Hepatocyte (in vitro differentiated cells): ENCODE results near the gene SLC39A13.

Experiments
- CTCF ChIP-seq: fragments of 200-600 bp; sonication (generic); IDR thresholded peaks from 2 replicates; pipeline ENCODE4 v1.5.1; 2016; ENCODE audit warnings: antibody characterized with exemption, mild to moderate bottlenecking; ENCODE audit not compliant: poor library complexity
- EZH2 ChIP-seq: fragments of 200-600 bp; sonication (generic); IDR thresholded peaks from 2 replicates; pipeline ENCODE4 v1.6.1; 2016; ENCODE audit warnings: antibody characterized with exemption, mild to moderate bottlenecking, borderline replicate concordance
- EZH2phosphoT487 ChIP-seq: fragments of 200-600 bp; sonication (generic); IDR thresholded peaks from one replicate; pipeline ENCODE4 v1.6.1; 2018; ENCODE audit warnings: antibody characterized with exemption, mild to moderate bottlenecking, low read depth, moderate library complexity; ENCODE audit not compliant: unreplicated experiment, severe bottlenecking

DNA sequence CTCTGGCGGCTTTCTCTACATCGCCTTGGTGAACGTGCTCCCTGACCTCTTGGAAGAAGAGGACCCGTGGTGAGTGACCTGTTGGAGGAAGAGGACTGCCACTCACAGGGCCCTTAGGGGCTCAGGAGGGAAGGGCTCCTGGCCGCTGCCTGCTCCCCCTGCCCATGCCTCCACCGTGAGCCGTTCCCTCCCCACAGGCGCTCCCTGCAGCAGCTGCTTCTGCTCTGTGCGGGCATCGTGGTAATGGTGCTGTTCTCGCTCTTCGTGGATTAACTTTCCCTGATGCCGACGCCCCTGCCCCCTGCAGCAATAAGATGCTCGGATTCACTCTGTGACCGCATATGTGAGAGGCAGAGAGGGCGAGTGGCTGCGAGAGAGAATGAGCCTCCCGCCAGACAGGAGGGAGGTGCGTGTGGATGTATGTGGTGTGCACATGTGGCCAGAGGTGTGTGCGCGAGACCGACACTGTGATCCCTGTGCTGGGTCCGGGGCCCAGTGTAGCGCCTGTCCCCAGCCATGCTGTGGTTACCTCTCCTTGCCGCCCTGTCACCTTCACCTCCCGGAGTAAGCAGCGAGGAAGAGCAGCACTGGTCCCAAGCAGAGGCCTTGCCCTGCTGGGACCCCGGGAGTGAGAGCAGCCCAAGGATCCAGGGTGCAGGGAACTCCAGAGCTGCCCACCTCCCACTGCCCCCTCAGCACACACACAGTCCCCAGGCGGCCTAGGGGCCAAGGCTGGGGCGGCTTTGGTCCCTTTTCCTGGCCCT is 6.9 kb downstream of the SLC39A13 start:
- TF ChIP-seq CTCF = no peak
- no peak for TF ChIP-seq EZH2
- TF ChIP-seq EZH2phosphoT487 = no peak
